PC-9 (cell line): ENCODE measurements around the gene DNAJA2. TPM values are rescaled to one million over a fixed set of nuclear protein-coding genes. Genes with fewer than 3 reads are reported as not detected.
"Not testable (repeated sequence)": the region's sequence is repeated elsewhere in the genome, so short reads cannot be mapped to it uniquely, and the experiment has no call there.

Experiments
- BruUV-seq: library from RNA; stranded (reverse); fragments of 400-500 nt; replicated peaks from 2 replicates; lab custom pipeline; 2021; lab: Mats Ljungman, UMichigan
- CTCF ChIA-PET: fragments of 300-600 bp; sonication (Branson Sonifier 250); formaldehyde crosslinking; loops from one replicate; lab custom pipeline; 2022; ENCODE audit warnings: antibody characterized with exemption; lab: Charles Lee
- POLR2A ChIA-PET: fragments of 300-600 bp; sonication (Branson Sonifier 250); formaldehyde crosslinking; loops from one replicate; lab custom pipeline; 2022; ENCODE audit warnings: antibody characterized with exemption; ENCODE audit not compliant: unreplicated experiment; lab: Charles Lee
- DNase-seq, 2 experiments: peaks; one replicate each; pipeline versions ENCODE4 v3.0.0 to v3.0.0-alpha.2; 2015 to 2022; ENCODE audit warnings: mixed read lengths in 1 of 2
- H2AFZ ChIP-seq: fragments of 200-600 bp; sonication (generic); 2 replicates; pipeline ENCODE4 v1.8.1; 2017; ENCODE audit warnings: antibody characterized with exemption
- H3F3A ChIP-seq: fragments of 200-600 bp; sonication (generic); 2 replicates; pipeline ENCODE4 v1.8.1; 2017; ENCODE audit warnings: antibody characterized with exemption, mild to moderate bottlenecking, low read depth; ENCODE audit not compliant: insufficient read depth
- H3K27ac ChIP-seq: fragments of 200-600 bp; sonication (generic); 2 replicates; pipeline ENCODE4 v1.6.1; 2016; ENCODE audit warnings: mixed run types
- H3K27me3 ChIP-seq: fragments of 200-600 bp; sonication (generic); 2 replicates; pipeline ENCODE4 v1.6.1; 2016; ENCODE audit warnings: low read depth, mixed run types; ENCODE audit not compliant: insufficient read depth
- H3K36me3 ChIP-seq: fragments of 200-600 bp; sonication (generic); 2 replicates; pipeline ENCODE4 v1.6.1; 2016; ENCODE audit warnings: low read depth, mixed run types
- H3K4me1 ChIP-seq: fragments of 200-600 bp; sonication (generic); replicated peaks from 2 replicates; pipeline ENCODE4 v1.6.1; 2016; ENCODE audit warnings: mixed run types; ENCODE audit not compliant: insufficient read depth
- H3K4me2 ChIP-seq: fragments of 200-600 bp; sonication (generic); 2 replicates; pipeline ENCODE4 v1.6.1; 2017; ENCODE audit warnings: mixed run types
- H3K4me3 ChIP-seq: fragments of 200-600 bp; sonication (generic); 2 replicates; pipeline ENCODE4 v1.6.1; 2016; ENCODE audit warnings: mixed run types
- H3K79me2 ChIP-seq: fragments of 200-600 bp; sonication (generic); 2 replicates; pipeline ENCODE4 v1.6.1; 2017; ENCODE audit warnings: low read depth, mixed run types
- H3K9me2 ChIP-seq: fragments of 200-600 bp; sonication (generic); 2 replicates; pipeline ENCODE4 v1.8.1; 2017; ENCODE audit warnings: mild to moderate bottlenecking; ENCODE audit not compliant: insufficient read depth
- H3K9me3 ChIP-seq: fragments of 200-600 bp; sonication (generic); 2 replicates; pipeline ENCODE4 v1.8.1; 2016; ENCODE audit warnings: low read depth; ENCODE audit not compliant: insufficient read depth
- H4K20me1 ChIP-seq: fragments of 200-600 bp; sonication (generic); 2 replicates; pipeline ENCODE4 v1.8.1; 2017; ENCODE audit not compliant: insufficient read depth
- CTCF ChIP-seq: fragments of 200-600 bp; sonication (generic); conservative IDR thresholded peaks from 2 replicates; pipeline ENCODE4 v1.6.1; 2017; ENCODE audit warnings: mixed run types, antibody characterized with exemption, mild to moderate bottlenecking, moderate library complexity
- EZH2 ChIP-seq: fragments of 200-600 bp; sonication (generic); IDR thresholded peaks from 2 replicates; pipeline ENCODE4 v1.8.0; 2017; ENCODE audit warnings: antibody characterized with exemption, low read depth
- intact Hi-C: fragments of 100-400 bp; cut with micrococcal nuclease; formaldehyde crosslinking; loops from one replicate; pipeline ENCODE4 v1.10.0; 2022; ENCODE audit not compliant: unreplicated experiment
- total RNA-seq: library from RNA; stranded (reverse); gene quantifications from 2 replicates; pipeline ENCODE4 v1.2.3, GENCODE V29; 2021

Gene DNAJA2
- total RNA-seq, 1 experiment from 2014 or later = 89.8 TPM

- POLR2A ChIA-PET = no interaction called here
- CTCF ChIA-PET = no interaction called here
- Histone ChIP-seq H3K27me3 (no peaks in the 10 kb centered on the region), H3K36me3 (no peaks in the 10 kb centered on the region), H3F3A (no peaks in the 10 kb centered on the region), H3K9me2 (no peaks in the 10 kb centered on the region), H4K20me1 (no peaks in the 10 kb centered on the region), H3K9me3 (no peaks in the 10 kb centered on the region), H3K4me2 (no peak overlapping the region), H3K27ac (no peak overlapping the region), H2AFZ (no peak overlapping the region), H3K79me2 (no peaks in the 10 kb centered on the region), H3K4me3 (no peak overlapping the region), H3K4me1 (no peaks in the 10 kb centered on the region)
- TF ChIP-seq EZH2 (no peak), CTCF (no peak)
- intact Hi-C loops = no loop called here
- DNase-seq = no peak
- no TSS peak for BruUV-seq
These were observed 31.2 kb upstream of the DNAJA2 start for GRCh38 chr16:47004652-47005051.

GRCh38 chr16:47000066-47000465, 26.6 kb upstream of the DNAJA2 start:
- H4K20me1 ChIP-seq, H3K4me1 ChIP-seq: not testable (repeated sequence)

GRCh38 chr16:46997844-46998243, 24.4 kb upstream of the DNAJA2 start:
- Histone ChIP-seq H3K4me2 (no peak overlapping the region), H3K9me3 (no peaks in the 10 kb centered on the region), H3K4me1 (no peaks in the 10 kb centered on the region), H3K36me3 (no peaks in the 10 kb centered on the region), H3F3A (no peaks in the 10 kb centered on the region), H3K27ac (no peak overlapping the region), H3K9me2 (no peaks in the 10 kb centered on the region), H3K4me3 (no peak overlapping the region), H2AFZ (no peak overlapping the region), H3K79me2 (no peaks in the 10 kb centered on the region), H4K20me1 (no peaks in the 10 kb centered on the region), H3K27me3 (no peaks in the 10 kb centered on the region)
- BruUV-seq = no TSS peak
- no peak for DNase-seq
- intact Hi-C loops = no loop called here
- TF ChIP-seq EZH2 (no peak), CTCF (no peak)
- POLR2A ChIA-PET = no interaction called here
- CTCF ChIA-PET = no interaction called here

More at GRCh38 chr16:47000066-47000465, 26.6 kb upstream of the DNAJA2 start:
- H3K27me3 ChIP-seq, H3K4me2 ChIP-seq, CTCF ChIA-PET, POLR2A ChIA-PET, intact Hi-C loops, H3K27ac ChIP-seq, H3K4me3 ChIP-seq, H2AFZ ChIP-seq, BruUV-seq, H3K79me2 ChIP-seq, DNase-seq, H3F3A ChIP-seq, H3K36me3 ChIP-seq, H3K9me3 ChIP-seq, H3K9me2 ChIP-seq: not testable (repeated sequence)

- H3K4me1 ChIP-seq = no peaks in the 10 kb centered on the region
These were observed 23.5 kb upstream of the DNAJA2 start for GRCh38 chr16:46996952-46997458.

More at GRCh38 chr16:46996952-46997458, 23.5 kb upstream of the DNAJA2 start:
- no TSS peak for BruUV-seq
- Histone ChIP-seq H4K20me1 (no peaks in the 10 kb centered on the region), H3K9me2 (no peaks in the 10 kb centered on the region), H3K27me3 (no peaks in the 10 kb centered on the region), H3F3A (no peaks in the 10 kb centered on the region), H3K27ac (no peak overlapping the region), H3K4me2 (no peak overlapping the region), H3K4me3 (no peak overlapping the region), H3K79me2 (no peaks in the 10 kb centered on the region), H2AFZ (no peak overlapping the region), H3K9me3 (no peaks in the 10 kb centered on the region), H3K36me3 (no peaks in the 10 kb centered on the region)
- CTCF ChIA-PET = no interaction called here
- intact Hi-C loops = no loop called here
- DNase-seq = no peak
- TF ChIP-seq EZH2 (no peak), CTCF (no peak)
- POLR2A ChIA-PET = no interaction called here
